GM19099 (cell line): Measurements from ENCODE around the gene DLGAP3.

ENCODE experiments used
- POLR2A ChIP-seq: IDR thresholded peaks from 3 replicates; pipeline ENCODE4 v1.6.1; 2011; ENCODE audit warnings: low read depth; ENCODE audit not compliant: insufficient read length; ENCODE audit errors: extremely low read depth

The DLGAP3 gene

DNA sequence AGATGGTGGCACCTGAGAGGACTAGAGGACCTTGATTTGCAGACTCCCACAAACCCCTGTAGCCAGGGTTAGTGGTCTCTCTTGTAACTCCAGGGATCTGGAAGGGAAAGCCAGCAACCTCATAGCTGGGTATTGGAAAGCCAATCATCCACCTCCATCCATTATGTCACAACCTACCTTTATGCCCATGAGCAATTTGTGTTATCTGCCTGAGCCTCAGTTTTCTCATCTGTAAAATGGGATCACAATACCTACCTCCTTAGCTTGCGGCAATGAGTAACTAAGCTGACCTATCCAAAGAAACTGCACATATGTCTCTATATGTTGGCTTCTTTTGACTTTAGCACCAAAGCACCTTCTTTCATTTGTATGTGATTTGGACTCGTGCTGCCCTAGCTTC, 14.5 kb downstream of the DLGAP3 start:
- no peak for TF ChIP-seq POLR2A

DNA sequence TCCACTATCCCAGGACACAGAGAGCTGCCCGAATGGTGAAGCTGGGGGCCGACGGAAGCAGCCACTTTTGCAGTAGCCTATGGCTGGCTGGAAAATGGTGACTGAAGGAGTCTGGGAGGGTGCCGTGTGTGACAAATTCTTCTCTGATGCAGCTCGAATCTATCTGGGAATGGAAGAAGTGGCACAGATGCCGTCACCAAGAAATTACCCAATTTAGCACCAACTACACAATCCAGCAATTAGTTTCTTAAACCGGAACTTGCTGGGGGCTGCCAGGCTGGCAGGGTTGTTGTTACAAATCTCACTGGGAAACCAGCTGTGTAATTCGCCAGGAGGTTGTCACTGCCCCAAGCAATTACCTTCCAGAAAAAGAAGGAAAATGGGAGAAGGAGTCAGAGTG, 18.0 kb downstream of the DLGAP3 start:
- TF ChIP-seq POLR2A: no peak

DNA sequence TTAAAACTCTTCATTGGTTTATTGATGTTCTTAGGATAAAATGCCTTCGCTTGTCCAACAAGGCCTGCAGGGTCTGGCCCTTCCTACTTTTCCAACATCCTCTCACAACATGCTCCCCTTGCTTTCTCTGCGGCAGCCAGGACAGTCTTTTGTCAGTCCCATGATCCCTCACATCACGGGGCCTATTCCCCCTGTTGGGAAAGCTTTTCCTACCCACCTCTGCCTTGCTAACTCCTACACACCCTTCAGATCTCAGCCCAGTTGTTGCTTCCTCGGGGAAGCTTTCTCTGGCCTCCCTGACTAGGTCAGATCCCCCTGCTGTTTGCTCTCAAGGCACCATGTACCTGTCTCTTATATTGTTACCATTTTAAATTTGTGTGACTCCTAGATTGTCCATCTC, 19.0 kb downstream of the DLGAP3 start:
- TF ChIP-seq POLR2A: no peak

DNA sequence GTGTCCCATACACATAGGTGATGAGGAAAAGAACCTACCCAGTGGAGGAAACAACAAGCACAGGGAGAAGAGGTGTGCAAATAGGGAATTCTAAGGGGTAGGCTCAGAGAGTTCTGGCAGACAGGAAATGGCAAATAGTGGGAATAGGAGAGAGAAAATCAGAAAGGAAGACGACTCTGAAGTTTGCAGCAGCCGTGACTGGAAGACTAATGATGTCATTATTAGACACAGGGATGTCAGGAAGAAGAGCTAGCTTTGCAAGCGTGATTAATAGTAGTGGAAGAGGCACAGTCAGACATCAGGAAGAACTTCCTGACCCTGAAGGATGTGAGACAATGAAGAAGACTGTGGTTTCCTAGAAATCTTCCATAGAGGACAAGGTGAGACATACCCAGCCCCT, 21.1 kb downstream of the DLGAP3 start:
- TF ChIP-seq POLR2A: no peak

DNA sequence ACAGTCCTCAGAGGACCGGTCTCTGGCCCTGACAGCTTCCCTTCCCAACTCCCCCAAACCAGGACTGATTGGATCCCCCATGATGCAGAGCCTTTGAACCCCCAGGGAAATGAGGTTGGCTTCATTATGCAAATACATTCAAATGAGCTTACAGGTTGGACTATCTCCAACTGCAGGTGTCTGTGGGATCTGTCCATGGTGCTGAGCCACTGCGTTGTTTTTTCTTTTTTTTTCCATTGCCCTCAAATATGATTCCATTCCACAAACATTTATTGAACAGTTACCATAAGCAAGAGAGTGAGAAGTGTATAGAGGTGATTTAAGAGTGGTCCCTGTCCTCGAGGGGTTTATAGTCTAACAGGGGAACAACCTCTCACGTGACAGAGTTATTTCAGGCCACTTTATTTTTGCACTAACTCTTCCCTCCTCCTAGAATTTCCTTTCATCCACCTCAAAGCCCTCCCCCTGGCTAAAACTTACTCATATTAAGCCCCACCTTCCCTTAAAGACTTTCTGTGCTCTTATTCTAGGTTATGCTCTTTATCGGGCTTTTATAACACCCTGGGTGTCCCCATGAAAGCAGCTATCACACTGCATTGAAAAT, 21.9 kb downstream of the DLGAP3 start:
- no peak for TF ChIP-seq POLR2A

DNA sequence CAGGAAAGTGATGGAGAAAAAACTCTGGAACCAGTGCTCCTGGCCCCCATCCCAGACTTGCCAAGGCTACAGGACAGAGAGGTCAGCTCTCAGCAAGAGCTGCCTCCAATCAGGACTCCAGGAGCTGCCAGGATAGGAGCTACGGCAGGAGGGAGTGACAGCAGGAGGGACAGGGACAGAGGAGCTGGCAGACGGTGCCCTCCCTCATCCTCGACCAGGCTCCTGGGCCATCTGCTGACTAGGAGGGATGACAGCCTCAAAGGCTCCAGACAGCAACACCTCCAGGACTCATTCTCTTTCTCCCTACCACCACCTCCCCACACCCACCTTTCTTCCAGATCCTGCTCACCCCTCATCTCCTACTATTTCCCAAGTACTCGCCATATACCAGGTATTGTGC, 22.7 kb downstream of the DLGAP3 start:
- no peak for TF ChIP-seq POLR2A

DNA sequence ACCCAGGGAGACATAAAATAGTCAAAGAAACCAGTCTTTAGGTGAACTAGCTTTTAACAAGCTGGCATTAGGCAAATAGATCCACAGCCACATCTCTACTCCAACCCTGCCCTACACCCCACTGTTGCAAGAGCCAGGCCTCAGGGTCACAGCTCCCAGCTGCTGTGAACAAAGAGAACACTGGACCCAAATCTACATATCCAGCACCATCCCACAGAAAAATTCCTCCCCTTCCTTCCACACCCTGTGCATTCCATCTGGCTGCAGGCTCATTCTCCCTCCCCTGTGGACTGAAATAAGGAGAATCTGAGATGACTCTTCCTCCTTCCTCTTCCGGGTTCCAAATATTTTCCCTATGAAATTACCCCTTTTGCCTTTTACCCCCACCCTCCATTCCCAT, 23.2 kb downstream of the DLGAP3 start:
- no peak for TF ChIP-seq POLR2A

DNA sequence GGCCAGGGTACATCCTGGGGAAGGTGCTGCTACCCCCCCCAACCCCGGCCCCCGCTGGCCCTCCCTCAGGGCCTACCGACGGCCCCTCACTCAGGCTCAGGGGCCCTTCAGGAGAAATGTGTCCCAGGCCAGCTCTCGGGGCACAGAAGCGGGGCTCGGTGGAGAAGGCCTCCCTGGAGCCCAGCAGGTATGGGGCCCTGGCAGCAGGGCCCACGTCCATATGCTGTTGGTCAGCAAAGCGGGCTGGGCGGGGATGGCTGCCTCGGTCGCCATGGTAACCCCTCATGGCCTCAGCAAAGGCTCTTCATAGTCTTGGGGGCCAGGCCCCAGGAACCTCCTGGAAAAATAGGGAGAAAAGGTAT, 24.4 kb downstream of the DLGAP3 start:
- TF ChIP-seq POLR2A: no peak

DNA sequence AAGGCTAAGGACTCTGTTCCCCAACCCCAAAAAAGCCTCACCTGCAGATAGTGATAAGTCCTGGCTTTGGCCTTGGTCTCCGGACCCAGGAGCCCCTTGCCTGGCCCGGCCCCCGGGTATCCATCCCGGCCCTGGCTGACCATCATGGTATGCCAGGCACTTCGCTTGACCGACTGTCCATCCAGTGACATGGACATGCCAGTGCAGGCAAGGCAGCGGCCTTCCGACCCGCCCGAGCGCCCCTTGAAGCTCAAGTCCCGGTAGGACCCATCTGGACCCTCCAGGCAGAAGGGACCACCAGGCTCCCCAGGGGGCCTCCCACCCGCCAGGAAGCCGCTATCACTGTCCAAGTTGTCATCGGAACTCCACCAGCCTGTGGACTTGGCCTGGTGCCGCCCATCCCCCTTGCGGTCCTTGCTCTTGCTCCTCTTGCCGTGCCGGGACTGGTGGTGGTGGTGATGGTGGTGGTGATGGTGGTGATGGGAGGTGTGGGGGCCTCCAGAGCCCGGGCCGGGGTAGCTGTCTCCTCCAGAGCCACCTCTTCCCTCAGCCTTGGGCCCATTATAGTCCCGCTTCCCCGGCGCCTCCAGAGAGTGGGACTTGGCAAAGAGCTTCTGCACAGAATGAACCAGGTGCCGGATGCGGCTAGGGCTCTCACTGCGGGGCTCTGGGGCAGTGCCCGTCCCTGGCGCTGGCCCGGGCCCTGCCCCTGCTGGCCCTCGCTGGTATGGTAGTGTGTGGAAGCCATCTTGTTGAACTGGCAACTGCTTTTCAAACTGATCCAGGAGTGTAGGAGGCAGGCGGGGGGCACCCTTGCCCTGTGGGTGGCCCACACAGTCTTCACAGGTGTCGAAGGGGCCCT, 25.0 kb downstream of the DLGAP3 start:
- TF ChIP-seq POLR2A: no peak

DNA sequence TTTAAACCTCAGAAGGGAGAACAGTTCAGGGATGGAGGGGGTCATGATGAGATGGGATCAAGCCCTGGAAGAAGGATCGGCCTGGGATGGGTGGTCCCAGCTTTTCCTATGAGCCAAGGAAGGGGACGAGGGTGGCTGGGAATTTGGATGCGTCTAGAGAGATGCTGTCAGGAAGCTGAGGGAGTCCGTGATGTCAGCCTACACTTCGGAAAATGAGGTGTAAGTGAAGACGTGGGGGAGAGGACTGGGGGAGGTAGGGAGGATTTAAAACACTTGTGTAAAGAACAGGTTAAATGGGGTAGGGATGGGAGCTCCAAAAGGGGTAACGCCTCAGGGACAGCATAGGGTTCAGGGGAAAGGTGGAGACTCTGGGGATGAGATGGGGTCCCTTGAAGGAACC, 27.5 kb downstream of the DLGAP3 start:
- no peak for TF ChIP-seq POLR2A

DNA sequence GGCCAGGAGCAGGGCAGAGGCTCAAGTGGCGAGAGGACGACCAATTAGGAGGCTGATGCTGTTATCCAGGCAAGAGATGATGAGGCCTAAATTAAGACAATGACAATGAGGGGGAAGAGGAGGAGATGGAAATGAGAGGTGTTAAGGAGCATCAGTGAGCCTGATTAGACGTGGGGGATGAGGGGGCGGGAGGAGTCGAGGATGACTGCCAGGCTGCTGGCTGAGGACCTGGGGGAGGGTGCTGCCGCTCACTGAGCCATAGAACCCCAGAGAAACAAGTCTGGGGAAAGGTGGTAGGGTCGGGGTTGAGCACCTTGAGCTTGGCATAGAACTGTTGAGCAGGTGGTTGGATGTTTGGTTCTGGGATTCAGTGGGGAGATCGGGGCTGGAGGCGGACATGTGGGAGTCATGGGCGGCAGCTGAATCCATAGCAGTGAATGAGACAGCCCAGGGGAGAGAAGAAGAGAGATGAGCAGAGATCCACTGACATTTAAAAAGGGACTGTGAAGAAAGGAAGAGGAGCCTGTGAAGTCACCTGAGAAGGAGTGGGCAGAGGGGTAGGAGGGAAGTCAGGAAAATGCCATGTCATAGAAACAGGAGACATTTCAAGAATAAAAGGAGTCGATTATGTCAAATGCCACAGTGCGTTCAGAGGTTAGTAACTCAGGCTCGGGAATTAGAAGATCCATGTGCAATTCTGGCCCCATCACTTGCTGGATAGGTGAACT, 28.5 kb downstream of the DLGAP3 start:
- TF ChIP-seq POLR2A: no peak

DNA sequence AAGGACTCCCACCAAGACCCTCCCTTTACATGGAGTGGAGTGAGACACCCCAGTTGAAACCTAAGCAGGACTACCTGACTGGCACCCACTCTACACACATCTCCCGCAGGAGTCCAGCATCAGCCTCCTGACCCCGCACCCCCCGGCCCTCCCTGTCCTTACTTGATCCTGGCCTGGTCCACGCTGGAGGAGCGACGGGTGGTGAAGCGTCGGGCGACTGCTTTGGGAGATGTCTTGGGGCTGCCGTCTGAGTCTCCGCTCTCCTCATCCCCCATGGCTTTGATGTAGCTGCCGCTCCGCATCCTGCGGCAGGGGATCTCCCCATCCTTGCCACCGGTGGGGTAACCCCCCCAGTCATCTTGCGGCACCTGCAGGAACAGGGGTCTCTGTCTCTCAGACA, 29.5 kb downstream of the DLGAP3 start:
- TF ChIP-seq POLR2A: no peak

DNA sequence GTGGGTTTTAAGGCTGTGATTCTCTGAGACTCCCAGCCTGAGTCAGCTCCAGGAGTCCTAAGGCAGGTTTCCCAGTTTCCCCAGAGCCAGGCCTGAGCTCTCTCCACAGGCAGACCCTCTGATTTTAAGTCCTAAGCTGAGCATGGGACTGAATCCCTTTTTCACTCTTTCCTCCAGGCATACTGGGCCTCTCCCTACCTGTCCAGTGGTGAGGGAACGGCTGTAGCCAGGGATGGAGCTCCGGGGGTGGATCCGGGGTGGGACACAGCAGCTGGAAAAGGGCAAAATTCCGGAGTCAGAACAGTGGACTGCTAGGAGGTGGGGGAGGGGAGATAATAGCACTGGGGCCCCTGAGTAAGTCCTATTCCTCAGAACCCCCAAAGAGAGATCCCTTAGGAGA, 30.0 kb downstream of the DLGAP3 start:
- no peak for TF ChIP-seq POLR2A

DNA sequence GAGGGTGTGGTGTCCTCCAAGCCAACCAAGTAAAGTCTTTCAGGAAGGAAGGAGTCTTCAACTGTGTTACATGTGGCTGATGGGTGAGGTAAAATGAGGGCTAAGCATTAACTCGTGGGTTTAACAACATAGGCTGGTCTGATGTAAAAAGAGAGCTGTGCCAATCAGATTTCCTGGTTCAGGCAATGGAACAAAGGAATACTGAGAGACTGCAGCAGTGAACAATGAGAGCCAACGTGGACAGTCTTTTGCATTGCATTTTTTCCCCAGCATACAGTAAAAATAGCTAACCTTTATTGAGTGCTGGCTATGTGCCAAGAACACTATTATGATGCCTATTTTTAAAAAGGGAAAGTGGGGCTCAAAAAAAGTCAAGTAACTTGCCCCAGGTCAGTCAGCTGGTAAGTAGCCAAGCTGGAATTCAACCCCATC, 31.1 kb downstream of the DLGAP3 start:
- TF ChIP-seq POLR2A: no peak

DNA sequence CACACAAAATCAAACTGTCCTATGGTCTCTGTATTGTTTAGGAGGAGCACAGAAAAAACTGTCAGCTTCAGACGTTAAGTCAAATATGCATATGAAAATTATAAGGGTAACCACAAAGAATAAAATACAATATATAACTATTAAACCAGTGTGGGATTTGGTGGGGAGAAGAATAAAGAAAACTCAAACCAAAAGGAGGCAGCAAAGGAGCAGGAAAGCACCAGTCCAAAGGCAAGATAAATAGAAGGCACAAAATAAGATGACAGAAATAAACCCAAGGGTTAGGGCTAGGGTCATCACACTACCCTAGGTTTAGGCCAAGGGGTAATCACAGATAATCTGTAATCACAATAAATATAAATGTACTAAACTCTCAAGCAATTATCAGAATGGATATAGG, 32.8 kb downstream of the DLGAP3 start:
- TF ChIP-seq POLR2A: no peak

DNA sequence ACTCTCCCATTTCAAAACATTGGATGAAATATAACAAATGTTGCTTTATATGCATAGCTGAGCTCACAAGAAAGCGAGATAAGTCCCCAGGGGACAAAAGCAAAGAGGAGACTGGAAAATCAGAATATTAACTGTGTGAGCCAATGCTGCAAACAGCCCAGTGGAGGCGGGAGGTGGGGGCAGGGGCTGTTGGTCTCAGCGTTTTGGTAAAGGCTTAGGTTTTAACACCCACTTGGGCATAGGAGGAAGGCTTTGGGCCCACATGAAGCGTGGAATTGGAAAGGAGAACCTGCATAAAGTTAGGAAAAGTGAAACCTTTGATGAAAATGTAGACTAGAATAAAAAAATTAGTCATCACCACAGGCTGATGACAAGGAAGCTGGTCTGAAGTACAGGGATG, 39.7 kb downstream of the DLGAP3 start:
- no peak for TF ChIP-seq POLR2A
